Measurements from ENCODE around the gene NIT2. TPM values are rescaled to one million over a fixed set of nuclear protein-coding genes. Genes with fewer than 3 reads are reported as not detected.

NIT2 gene
- total and polyA plus RNA-seq, 9 of the 15 experiments (the other 6 are each of a cell fraction or from before 2014, with no cell fraction given): 11.4 to 62.2 (median 22.1) TPM

GRCh38 chr3:100334488-100335351 is at the start of gene NIT2 (continued):
- peak; percentile 81 for TF ChIP-seq MYC (IDR thresholded peaks at IDR 0.05; ENCODE audit: low read depth, low read length)
- TF ChIP-seq MYC (CRISPR knock-in tag; IDR thresholded peaks at IDR 0.05; ENCODE audit: borderline replicate concordance, low read depth): no peak
- TF ChIP-seq EZH2 (IDR thresholded peaks at IDR 0.05; ENCODE audit: borderline replicate concordance, low read depth, low read length): no peak
- peak; percentile 51 for TF ChIP-seq HMGN3 (IDR thresholded peaks at IDR 0.05; ENCODE audit: borderline replicate concordance, extremely low read depth, insufficient read length, low read depth, low read length)
- TF ChIP-seq, protein P1, sequence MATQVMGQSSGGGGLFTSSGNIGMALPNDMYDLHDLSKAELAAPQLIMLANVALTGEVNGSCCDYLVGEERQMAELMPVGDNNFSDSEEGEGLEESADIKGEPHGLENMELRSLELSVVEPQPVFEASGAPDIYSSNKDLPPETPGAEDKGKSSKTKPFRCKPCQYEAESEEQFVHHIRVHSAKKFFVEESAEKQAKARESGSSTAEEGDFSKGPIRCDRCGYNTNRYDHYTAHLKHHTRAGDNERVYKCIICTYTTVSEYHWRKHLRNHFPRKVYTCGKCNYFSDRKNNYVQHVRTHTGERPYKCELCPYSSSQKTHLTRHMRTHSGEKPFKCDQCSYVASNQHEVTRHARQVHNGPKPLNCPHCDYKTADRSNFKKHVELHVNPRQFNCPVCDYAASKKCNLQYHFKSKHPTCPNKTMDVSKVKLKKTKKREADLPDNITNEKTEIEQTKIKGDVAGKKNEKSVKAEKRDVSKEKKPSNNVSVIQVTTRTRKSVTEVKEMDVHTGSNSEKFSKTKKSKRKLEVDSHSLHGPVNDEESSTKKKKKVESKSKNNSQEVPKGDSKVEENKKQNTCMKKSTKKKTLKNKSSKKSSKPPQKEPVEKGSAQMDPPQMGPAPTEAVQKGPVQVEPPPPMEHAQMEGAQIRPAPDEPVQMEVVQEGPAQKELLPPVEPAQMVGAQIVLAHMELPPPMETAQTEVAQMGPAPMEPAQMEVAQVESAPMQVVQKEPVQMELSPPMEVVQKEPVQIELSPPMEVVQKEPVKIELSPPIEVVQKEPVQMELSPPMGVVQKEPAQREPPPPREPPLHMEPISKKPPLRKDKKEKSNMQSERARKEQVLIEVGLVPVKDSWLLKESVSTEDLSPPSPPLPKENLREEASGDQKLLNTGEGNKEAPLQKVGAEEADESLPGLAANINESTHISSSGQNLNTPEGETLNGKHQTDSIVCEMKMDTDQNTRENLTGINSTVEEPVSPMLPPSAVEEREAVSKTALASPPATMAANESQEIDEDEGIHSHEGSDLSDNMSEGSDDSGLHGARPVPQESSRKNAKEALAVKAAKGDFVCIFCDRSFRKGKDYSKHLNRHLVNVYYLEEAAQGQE (IDR thresholded peaks at IDR 0.05; ENCODE audit: borderline replicate concordance): no peak
- TF ChIP-seq, protein P1 (CRISPR knock-in tag; IDR thresholded peaks at IDR 0.05; ENCODE audit: low read depth): no peak
- TF ChIP-seq CXXC5 (CRISPR knock-in tag; IDR thresholded peaks at IDR 0.05): peak; percentile 86
- TF ChIP-seq RBM15 (IDR thresholded peaks at IDR 0.05; ENCODE audit: insufficient read depth, low read length): no peak
- TF ChIP-seq BRF1 (IDR thresholded peaks at IDR 0.05; ENCODE audit: borderline replicate concordance, extremely low read depth, insufficient read length): no peak
- no peak for TF ChIP-seq EP300 (IDR thresholded peaks at IDR 0.05; ENCODE audit: low read length)
- TF ChIP-seq RFX7 (CRISPR knock-in tag; IDR thresholded peaks at IDR 0.05): no peak
- TF ChIP-seq ZNF551 (CRISPR knock-in tag; IDR thresholded peaks at IDR 0.05): no peak
- peak; percentile 73; the same call in 1 of the 2 replicates for TF ChIP-seq SAFB (IDR thresholded peaks at IDR 0.05; ENCODE audit: borderline replicate concordance, low read depth, low read length)
- no peak for TF ChIP-seq WHSC1 (IDR thresholded peaks at IDR 0.05; ENCODE audit: low read length)
- TF ChIP-seq, protein P2, sequence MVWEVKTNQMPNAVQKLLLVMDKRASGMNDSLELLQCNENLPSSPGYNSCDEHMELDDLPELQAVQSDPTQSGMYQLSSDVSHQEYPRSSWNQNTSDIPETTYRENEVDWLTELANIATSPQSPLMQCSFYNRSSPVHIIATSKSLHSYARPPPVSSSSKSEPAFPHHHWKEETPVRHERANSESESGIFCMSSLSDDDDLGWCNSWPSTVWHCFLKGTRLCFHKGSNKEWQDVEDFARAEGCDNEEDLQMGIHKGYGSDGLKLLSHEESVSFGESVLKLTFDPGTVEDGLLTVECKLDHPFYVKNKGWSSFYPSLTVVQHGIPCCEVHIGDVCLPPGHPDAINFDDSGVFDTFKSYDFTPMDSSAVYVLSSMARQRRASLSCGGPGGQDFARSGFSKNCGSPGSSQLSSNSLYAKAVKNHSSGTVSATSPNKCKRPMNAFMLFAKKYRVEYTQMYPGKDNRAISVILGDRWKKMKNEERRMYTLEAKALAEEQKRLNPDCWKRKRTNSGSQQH (CRISPR knock-in tag; IDR thresholded peaks at IDR 0.05): 0 out of 2 replicates have a peak, but pooled peaks have one; percentile 18
- TF ChIP-seq ESRRB (CRISPR knock-in tag; IDR thresholded peaks at IDR 0.05; ENCODE audit: borderline replicate concordance): no peak
- TF ChIP-seq ETS1 (conservative IDR thresholded peaks at IDR 0.05; ENCODE audit: control insufficient read depth, low read depth, low read length): peak; percentile 65; the same call in 1 of the 2 replicates
